HG02798 (cell line): ENCODE data around the gene NUFIP1.
"Not testable (repeated sequence)": the region's sequence is repeated elsewhere in the genome, so short reads cannot be mapped to it uniquely, and the experiment has no call there.

Source experiments
- ATAC-seq: cut with Tn5 transposase; IDR thresholded peaks from one replicate; pipeline ENCODE4 v1.9.1; 2021; ENCODE audit warnings: mild to moderate bottlenecking; ENCODE audit not compliant: unreplicated experiment, poor library complexity

The NUFIP1 gene

GRCh38 chr13:44971656-44972595 lies 17.3 kb downstream of the NUFIP1 start:
- no peak for ATAC-seq

- no peak for ATAC-seq
Observed at GRCh38 chr13:44969551-44970484, 19.5 kb downstream of the NUFIP1 start.

- ATAC-seq, result no peak
Observed at GRCh38 chr13:44968434-44968815, 20.8 kb downstream of the NUFIP1 start.

GRCh38 chr13:44967704-44968433 lies 21.4 kb downstream of the NUFIP1 start:
- ATAC-seq, result no peak

- no peak for ATAC-seq
Observed at GRCh38 chr13:44961997-44962396, 27.3 kb downstream of the NUFIP1 start.

- ATAC-seq, result no peak
Observed at GRCh38 chr13:44955406-44955805, 33.9 kb downstream of the NUFIP1 start.

GRCh38 chr13:44954224-44954623 lies 35.0 kb downstream of the NUFIP1 start:
- ATAC-seq, result no peak

- no peak for ATAC-seq
Observed at GRCh38 chr13:44952671-44953070, 36.6 kb downstream of the NUFIP1 start.

GRCh38 chr13:44951184-44951583 lies 38.1 kb downstream of the NUFIP1 start:
- ATAC-seq, result no peak

- not testable (repeated sequence) for ATAC-seq
Observed at GRCh38 chr13:44943411-44943810, 45.9 kb downstream of the NUFIP1 start.

GRCh38 chr13:44938854-44939253 lies 50.4 kb downstream of the NUFIP1 start:
- no peak for ATAC-seq

GRCh38 chr13:44936246-44936645 lies 53.0 kb downstream of the NUFIP1 start:
- ATAC-seq, result no peak

GRCh38 chr13:44934724-44935123 lies 54.5 kb downstream of the NUFIP1 start:
- ATAC-seq, result no peak

GRCh38 chr13:44932850-44933251 lies 56.4 kb downstream of the NUFIP1 start:
- ATAC-seq, result no peak

- no peak for ATAC-seq
Observed at GRCh38 chr13:44932171-44932849, 57.0 kb downstream of the NUFIP1 start.

GRCh38 chr13:44930963-44931623 lies 58.2 kb downstream of the NUFIP1 start:
- no peak for ATAC-seq

GRCh38 chr13:44930280-44930679 lies 59.0 kb downstream of the NUFIP1 start:
- ATAC-seq, result no peak

GRCh38 chr13:44929692-44930091 lies 59.6 kb downstream of the NUFIP1 start:
- no peak for ATAC-seq

- ATAC-seq, result no peak
Observed at GRCh38 chr13:44927968-44928367, 61.3 kb downstream of the NUFIP1 start.
